Esophagus squamous epithelium (tissue), 4 donors: ENCODE data around the gene HHIPL1.

Source experiments
- CTCF ChIP-seq, 6 experiments: fragments of 450-650 bp in 4 of 6; fragments of 200-600 bp in 2 of 6; sonication (generic) in 2 of 6; IDR thresholded peaks; one replicate each; pipeline ENCODE4 v1.5.1; 2016 to 2019; ENCODE audit warnings: antibody characterized with exemption in 6 of 6, mild to moderate bottlenecking in 4 of 6, moderate library complexity in 4 of 6
- POLR2A ChIP-seq, 4 donors: fragments of 450-650 bp; IDR thresholded peaks; one replicate each; pipeline ENCODE4 v1.6.1; 2017; ENCODE audit warnings: antibody characterized with exemption in 4 of 4, mild to moderate bottlenecking in 4 of 4, moderate library complexity in 3 of 4

GRCh38 chr14:99700379-99700778 is 55.5 kb downstream of the HHIPL1 start:
- TF ChIP-seq CTCF (IDR thresholded peaks at IDR 0.05) (no peak), POLR2A (IDR thresholded peaks at IDR 0.05) (no peak)
